Measurements from ENCODE around the gene COPZ2. TPM values are rescaled to one million over a fixed set of nuclear protein-coding genes. Genes with fewer than 3 reads are reported as not detected.
A peak's percentile ranks its signal among the peaks of the same experiment; 100 is the strongest.

Gene COPZ2
- total RNA-seq, 2 experiments from 2014 or later, result 4.9 to 6.2 TPM

DNA sequence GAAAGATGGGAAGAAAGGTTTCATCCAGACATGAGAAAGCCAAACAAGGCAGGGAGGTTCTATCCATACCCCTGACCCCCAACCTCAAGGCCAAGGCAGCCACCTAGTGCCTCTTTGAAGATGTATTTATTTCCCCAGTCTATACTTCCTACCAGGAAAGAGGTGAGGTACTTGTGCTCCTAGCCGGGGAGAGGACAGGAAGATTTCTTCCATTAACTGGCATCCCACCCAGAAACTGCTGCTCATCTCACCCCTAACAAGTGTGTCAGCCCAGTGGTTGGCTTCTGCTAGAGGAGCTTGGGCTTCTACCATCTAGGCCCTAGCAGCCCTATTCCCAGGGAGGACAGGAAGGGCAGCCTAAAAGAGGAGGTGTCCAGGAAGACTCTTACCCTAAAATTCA is 8.9 kb downstream of the COPZ2 start:
- POLR2A ChIA-PET, result no interaction called here
- intact Hi-C loops (cut with micrococcal nuclease), result loop anchor here (5.0 kb wide), 2 partner anchors 564 to 584 kb away; partner anchors contain the start of genes HOXB3, HOXB5 and HOXB7
- CTCF ChIA-PET, result interaction anchor here (0.8 to 4.6 kb wide), 3 partner anchors 18 to 46 kb away, joined by 3 to 137 read pairs (median 3); no protein-coding TSS in a partner anchor
- Mint-ChIP-seq H3K4me1 (ENCODE audit: low read depth) (peaks cover 20% of the 10 kb centered on the region), H3K27me3 (peaks cover 20% of the 10 kb centered on the region), H3K4me3 (no peak overlapping the region), H3K27ac (no peak overlapping the region), H3K9me3 (no peaks in the 10 kb centered on the region), H3K36me3 (no peaks in the 10 kb centered on the region)
- DNase-seq, result no peak

- peaks cover 13% of the 10 kb centered on the region for H3K27me3 Mint-ChIP-seq
- no peak for DNase-seq
- no peaks in the 10 kb centered on the region for H3K36me3 Mint-ChIP-seq
- ChIA-PET POLR2A (interaction anchor here (1.2 to 2.4 kb wide), 2 partner anchors 9 to 21 kb away, joined by 4 to 10 read pairs; partner anchors contain the start of gene NFE2L1), CTCF (interaction anchor here (0.5 to 4.6 kb wide), 24 partner anchors 9 to 599 kb away, joined by 3 to 137 read pairs (median 8); partner anchors contain the start of genes COPZ2, HOXB5, HOXB9 and NFE2L1)
- intact Hi-C loops (cut with micrococcal nuclease), result loop anchor here (5.0 kb wide), 2 partner anchors 565 to 585 kb away; partner anchors contain the start of genes HOXB3, HOXB5 and HOXB7
- H3K9me3 Mint-ChIP-seq, result no peaks in the 10 kb centered on the region
- H3K27ac Mint-ChIP-seq, result no peak overlapping the region
- H3K4me1 Mint-ChIP-seq (ENCODE audit: low read depth), result peaks cover 22% of the 10 kb centered on the region
- H3K4me3 Mint-ChIP-seq, result no peak overlapping the region
Measured at GRCh38 chr17:48027322-48027981, 10.1 kb downstream of the COPZ2 start.

- intact Hi-C loops (cut with micrococcal nuclease), result loop anchor here (5.0 kb wide), 2 partner anchors 566 to 586 kb away; partner anchors contain the start of genes HOXB3, HOXB5 and HOXB7
- no peaks in the 10 kb centered on the region for H3K9me3 Mint-ChIP-seq
- POLR2A ChIA-PET, result interaction anchor here (0.5 to 2.4 kb wide), 3 partner anchors 10 to 268 kb away, joined by 3 to 10 read pairs (median 4); partner anchors contain the start of gene NFE2L1
- H3K4me1 Mint-ChIP-seq (ENCODE audit: low read depth), result peaks cover 22% of the 10 kb centered on the region
- H3K27ac Mint-ChIP-seq, result no peak overlapping the region
- no peak overlapping the region for H3K4me3 Mint-ChIP-seq
- CTCF ChIA-PET, result interaction anchor here (0.5 to 4.6 kb wide), 29 partner anchors 9 to 599 kb away, joined by 3 to 137 read pairs (median 6); partner anchors contain the start of genes CDK5RAP3, COPZ2, HOXB5 and HOXB9
- no peaks in the 10 kb centered on the region for H3K36me3 Mint-ChIP-seq
- DNase-seq, result peak; percentile 83
- H3K27me3 Mint-ChIP-seq, result peaks cover 13% of the 10 kb centered on the region
Measured at GRCh38 chr17:48026502-48027321, 10.9 kb downstream of the COPZ2 start.

- CTCF ChIA-PET, result interaction anchor here (0.6 to 4.6 kb wide), 42 partner anchors 10 to 653 kb away, joined by 3 to 137 read pairs (median 4); partner anchors contain the start of genes CDK5RAP3, COPZ2, HOXB9 and NFE2L1
- no peak for DNase-seq
- intact Hi-C loops (cut with micrococcal nuclease), result loop anchor here (1.0 to 5.0 kb wide), 8 partner anchors 22 to 586 kb away; partner anchors contain the start of genes CBX1, CDK5RAP3, HOXB3 and HOXB5
Measured at GRCh38 chr17:48025904-48026501, 11.6 kb downstream of the COPZ2 start.

DNA sequence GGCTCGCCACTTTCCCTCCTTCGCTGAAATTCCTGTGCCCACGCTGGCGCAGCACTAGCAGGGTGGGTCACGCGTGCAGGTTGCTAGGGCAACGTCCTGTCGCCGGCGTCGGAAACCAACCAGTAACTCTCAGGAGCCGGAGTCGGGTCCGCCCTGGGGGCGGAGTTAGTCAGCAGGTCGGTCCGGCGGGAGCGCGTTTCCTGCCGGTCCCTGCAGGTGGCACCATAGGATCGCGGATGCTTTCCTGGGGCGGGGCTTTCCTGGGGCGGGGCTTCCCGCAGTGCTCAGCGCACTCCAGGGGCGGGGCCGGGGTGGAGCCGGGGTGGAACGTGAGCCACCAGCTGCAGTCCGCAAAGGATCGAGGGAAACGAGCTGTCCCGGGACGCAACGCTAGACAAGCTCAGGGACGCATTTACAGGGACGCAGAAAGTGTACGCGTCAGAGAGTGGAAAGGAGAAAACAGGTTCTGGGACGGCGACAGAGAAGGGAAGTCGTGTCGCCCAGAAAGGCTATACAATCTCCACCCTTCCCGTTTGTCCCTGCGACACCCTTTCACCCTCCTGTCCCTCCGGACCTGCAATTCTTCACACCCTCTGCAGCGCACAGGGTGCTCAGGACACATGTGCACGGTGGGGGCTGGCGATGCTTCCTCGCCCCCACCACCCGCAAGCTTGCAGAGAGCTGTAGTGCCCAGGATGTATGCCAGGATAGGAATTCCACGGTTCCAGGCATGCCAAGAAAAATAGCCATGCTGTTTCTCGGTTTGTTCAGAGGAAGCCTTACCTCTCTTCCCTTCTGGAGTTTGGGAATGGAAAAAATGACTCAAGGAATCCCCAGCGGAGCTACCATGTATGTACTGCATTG is 12.3 kb downstream of the COPZ2 start:
- peak overlapping the region; percentile 34 for H3K27ac Mint-ChIP-seq

More at GRCh38 chr17:48025904-48026501, 11.6 kb downstream of the COPZ2 start:
- peak overlapping the region; percentile 82 for H3K4me3 Mint-ChIP-seq
- POLR2A ChIA-PET, result interaction anchor here (0.5 to 2.4 kb wide), 6 partner anchors 11 to 269 kb away, joined by 3 to 10 read pairs (median 3); partner anchors contain the start of genes CDK5RAP3 and NFE2L1
- no peak overlapping the region for H3K27ac Mint-ChIP-seq
- no peaks in the 10 kb centered on the region for H3K36me3 Mint-ChIP-seq
- H3K9me3 Mint-ChIP-seq, result no peaks in the 10 kb centered on the region
- H3K27me3 Mint-ChIP-seq, result peaks cover 15% of the 10 kb centered on the region
- peaks cover 22% of the 10 kb centered on the region for H3K4me1 Mint-ChIP-seq (ENCODE audit: low read depth)

DNA sequence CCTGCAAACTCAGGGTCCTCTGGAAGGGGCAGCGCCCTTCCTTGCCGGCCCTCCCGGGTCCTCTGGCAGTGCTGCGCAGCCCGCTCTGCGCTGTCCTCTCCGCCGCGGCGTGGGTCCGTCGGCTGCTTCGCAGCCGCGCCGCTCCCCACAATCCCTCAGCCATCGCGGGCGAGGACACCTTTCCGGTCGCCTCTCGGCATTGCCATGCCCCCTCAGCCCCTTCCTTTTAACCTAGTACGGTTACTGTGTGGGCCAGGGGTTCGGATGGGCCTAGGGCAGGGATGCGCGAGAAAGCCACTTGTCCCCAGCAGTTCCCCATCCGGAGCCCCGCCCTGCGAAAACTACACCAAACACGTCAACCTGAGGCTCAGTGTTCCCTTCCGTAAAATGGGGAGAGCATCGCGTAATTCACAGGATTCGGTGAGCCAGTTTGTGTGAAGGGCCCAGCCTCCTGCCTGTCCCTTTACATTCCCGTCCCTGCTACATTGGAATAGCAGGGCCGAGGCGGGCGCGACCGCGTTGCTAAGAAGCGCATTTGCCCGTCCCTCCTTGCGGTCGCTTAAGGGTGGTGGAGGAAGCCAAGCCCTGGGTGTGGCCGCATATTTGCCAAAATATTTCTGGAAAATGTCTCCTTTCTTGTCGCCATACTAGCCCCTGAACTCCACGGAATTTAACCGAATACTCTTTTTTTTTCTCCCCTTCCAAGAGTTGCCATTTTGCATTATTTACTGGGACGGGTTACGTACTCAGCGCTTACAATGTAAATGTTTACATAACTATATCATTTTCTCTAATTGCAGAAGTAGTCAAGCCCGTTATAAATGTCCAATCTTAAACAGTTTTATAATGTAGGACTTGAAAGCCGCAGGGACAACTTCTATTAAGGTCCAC is 13.2 kb downstream of the COPZ2 start:
- H3K27me3 Mint-ChIP-seq, result peaks cover 11% of the 10 kb centered on the region
- H3K9me3 Mint-ChIP-seq, result no peaks in the 10 kb centered on the region
- H3K27ac Mint-ChIP-seq, result peak overlapping the region; percentile 34
- DNase-seq, result peak; percentile 65
- POLR2A ChIA-PET, result interaction anchor here (0.9 to 2.4 kb wide), 4 partner anchors 24 to 54 kb away, joined by 3 to 10 read pairs (median 3); partner anchors contain the start of genes CDK5RAP3 and NFE2L1
- peak overlapping the region; percentile 82 for H3K4me3 Mint-ChIP-seq
- H3K4me1 Mint-ChIP-seq (ENCODE audit: low read depth), result peaks cover 22% of the 10 kb centered on the region
- intact Hi-C loops (cut with micrococcal nuclease), result loop anchor here (1.0 to 5.0 kb wide), 9 partner anchors 24 to 588 kb away; partner anchors contain the start of genes CBX1, CDK5RAP3, HOXB3 and HOXB5
- H3K36me3 Mint-ChIP-seq, result no peaks in the 10 kb centered on the region
- CTCF ChIA-PET, result interaction anchor here (0.5 to 4.6 kb wide), 33 partner anchors 10 to 928 kb away, joined by 3 to 137 read pairs (median 7); partner anchors contain the start of genes CBX1, CDK5RAP3, COPZ2 and HOXB5

More for the DNA sequence above, 12.3 kb downstream of the COPZ2 start:
- intact Hi-C loops (cut with micrococcal nuclease), result loop anchor here (1.0 to 5.0 kb wide), 8 partner anchors 23 to 587 kb away; partner anchors contain the start of genes CBX1, CDK5RAP3, HOXB3 and HOXB5
- DNase-seq, result peak; percentile 99
- peaks cover 22% of the 10 kb centered on the region for H3K4me1 Mint-ChIP-seq (ENCODE audit: low read depth)
- peaks cover 11% of the 10 kb centered on the region for H3K27me3 Mint-ChIP-seq
- H3K9me3 Mint-ChIP-seq, result no peaks in the 10 kb centered on the region
- peak overlapping the region; percentile 82 for H3K4me3 Mint-ChIP-seq
- H3K36me3 Mint-ChIP-seq, result no peaks in the 10 kb centered on the region
- POLR2A ChIA-PET, result interaction anchor here (0.9 to 2.4 kb wide), 5 partner anchors 22 to 54 kb away, joined by 3 to 10 read pairs (median 3); partner anchors contain the start of genes CDK5RAP3 and NFE2L1
- CTCF ChIA-PET, result interaction anchor here (0.6 to 4.6 kb wide), 41 partner anchors 11 to 927 kb away, joined by 3 to 137 read pairs (median 4); partner anchors contain the start of genes CBX1, CDK5RAP3, COPZ2 and HOXB5

DNA sequence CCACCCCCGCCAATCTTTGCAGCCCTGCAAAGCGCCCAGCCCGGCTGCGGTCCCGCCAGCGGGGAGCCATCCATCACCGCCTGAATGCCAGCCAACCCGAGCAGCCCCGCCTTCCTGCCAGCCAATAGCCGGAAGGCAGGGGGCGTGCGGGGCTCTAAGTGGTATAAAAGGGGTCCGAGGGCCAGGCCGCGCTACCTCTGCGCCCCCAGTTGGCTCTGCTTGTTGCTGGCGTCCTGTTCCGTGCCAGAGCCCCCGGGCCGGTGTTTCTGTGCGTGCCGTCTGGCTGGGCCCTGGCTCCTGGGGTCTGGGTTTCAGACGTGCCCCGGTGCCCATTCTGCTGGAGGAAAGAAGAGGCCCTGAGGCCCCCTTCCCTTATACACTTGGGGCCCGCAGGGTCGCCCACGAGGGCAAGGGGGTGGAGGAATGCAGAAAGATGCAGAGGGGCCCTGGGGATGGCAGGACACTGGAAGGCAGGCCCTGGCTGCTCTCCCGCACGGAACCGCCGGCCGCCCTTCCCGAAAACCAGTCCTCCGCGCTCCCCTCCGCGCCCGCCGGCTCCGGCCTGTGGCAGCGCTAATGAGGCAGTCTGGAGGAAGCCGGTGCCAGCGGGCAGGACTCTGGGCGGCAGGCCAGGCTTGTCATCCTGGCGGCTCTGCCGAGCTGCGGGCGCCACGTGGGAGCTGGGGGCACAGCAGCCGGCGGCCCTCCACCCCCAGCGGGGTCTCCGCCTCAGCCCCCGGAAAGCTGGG is 14.0 kb downstream of the COPZ2 start:
- Mint-ChIP-seq H3K36me3 (no peaks in the 10 kb centered on the region), H3K27ac (no peak overlapping the region), H3K4me3 (peak overlapping the region; percentile 57), H3K4me1 (ENCODE audit: low read depth) (peaks cover 22% of the 10 kb centered on the region), H3K27me3 (peaks cover 11% of the 10 kb centered on the region), H3K9me3 (no peaks in the 10 kb centered on the region)
- peak; percentile 53 for DNase-seq
- POLR2A ChIA-PET, result interaction anchor here (1.1 kb wide), 1 partner anchor 53 kb away, joined by 3 read pairs; the partner anchor contains the start of gene CDK5RAP3
- intact Hi-C loops (cut with micrococcal nuclease), result loop anchor here (2.0 to 5.0 kb wide), 3 partner anchors 53 to 181 kb away; partner anchors contain the start of genes CDK5RAP3, SCRN2 and SP2
- CTCF ChIA-PET, result interaction anchor here (0.5 to 1.0 kb wide), 2 partner anchors 19 to 45 kb away, joined by 3 read pairs; no protein-coding TSS in a partner anchor

GRCh38 chr17:48022901-48023300 is 14.7 kb downstream of the COPZ2 start:
- peaks cover 11% of the 10 kb centered on the region for H3K27me3 Mint-ChIP-seq
- intact Hi-C loops (cut with micrococcal nuclease), result loop anchor here (5.0 kb wide), 1 partner anchor 181 kb away; the partner anchor contains the start of gene SCRN2
- H3K9me3 Mint-ChIP-seq, result no peaks in the 10 kb centered on the region
- H3K4me3 Mint-ChIP-seq, result no peak overlapping the region
- ChIA-PET CTCF (interaction anchor here (1.2 kb wide), 1 partner anchor 78 kb away, joined by 3 read pairs; no protein-coding TSS in a partner anchor), POLR2A (no interaction called here)
- no peak overlapping the region for H3K27ac Mint-ChIP-seq
- peaks cover 23% of the 10 kb centered on the region for H3K4me1 Mint-ChIP-seq (ENCODE audit: low read depth)
- no peaks in the 10 kb centered on the region for H3K36me3 Mint-ChIP-seq
- DNase-seq, result no peak

DNA sequence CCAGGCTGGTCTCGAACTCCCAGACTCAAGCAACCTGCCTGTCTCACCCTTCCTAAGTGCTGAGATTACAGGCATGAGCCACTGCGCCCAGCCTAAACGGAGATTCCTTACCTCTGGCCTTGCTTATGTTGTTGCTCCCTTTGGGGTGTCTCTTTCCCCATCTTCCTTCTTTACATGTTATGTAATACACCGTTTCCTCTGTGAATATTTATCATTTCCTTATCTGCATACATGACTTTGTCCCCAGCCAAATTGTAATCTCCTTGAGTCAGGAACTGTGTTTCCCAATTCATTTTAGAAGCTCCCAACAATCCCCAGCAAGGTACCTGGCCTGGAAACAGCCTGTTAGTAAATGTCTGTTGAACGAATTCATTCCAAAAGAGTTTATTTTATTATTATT is 15.7 kb downstream of the COPZ2 start:
- intact Hi-C loops (cut with micrococcal nuclease), result loop anchor here (5.0 kb wide), 1 partner anchor 180 kb away; the partner anchor contains the start of gene SCRN2
- POLR2A ChIA-PET, result no interaction called here
- no peak overlapping the region for H3K27ac Mint-ChIP-seq
- DNase-seq, result no peak
- peaks cover 29% of the 10 kb centered on the region for H3K4me1 Mint-ChIP-seq (ENCODE audit: low read depth)
- CTCF ChIA-PET, result interaction anchor here (0.8 to 2.1 kb wide), 3 partner anchors 51 to 79 kb away, joined by 3 to 8 read pairs (median 3); no protein-coding TSS in a partner anchor
- no peak overlapping the region for H3K4me3 Mint-ChIP-seq
- no peaks in the 10 kb centered on the region for H3K36me3 Mint-ChIP-seq
- no peaks in the 10 kb centered on the region for H3K9me3 Mint-ChIP-seq
- peaks cover 11% of the 10 kb centered on the region for H3K27me3 Mint-ChIP-seq
